Measurements from ENCODE around the gene PGS1.

Gene PGS1

DNA sequence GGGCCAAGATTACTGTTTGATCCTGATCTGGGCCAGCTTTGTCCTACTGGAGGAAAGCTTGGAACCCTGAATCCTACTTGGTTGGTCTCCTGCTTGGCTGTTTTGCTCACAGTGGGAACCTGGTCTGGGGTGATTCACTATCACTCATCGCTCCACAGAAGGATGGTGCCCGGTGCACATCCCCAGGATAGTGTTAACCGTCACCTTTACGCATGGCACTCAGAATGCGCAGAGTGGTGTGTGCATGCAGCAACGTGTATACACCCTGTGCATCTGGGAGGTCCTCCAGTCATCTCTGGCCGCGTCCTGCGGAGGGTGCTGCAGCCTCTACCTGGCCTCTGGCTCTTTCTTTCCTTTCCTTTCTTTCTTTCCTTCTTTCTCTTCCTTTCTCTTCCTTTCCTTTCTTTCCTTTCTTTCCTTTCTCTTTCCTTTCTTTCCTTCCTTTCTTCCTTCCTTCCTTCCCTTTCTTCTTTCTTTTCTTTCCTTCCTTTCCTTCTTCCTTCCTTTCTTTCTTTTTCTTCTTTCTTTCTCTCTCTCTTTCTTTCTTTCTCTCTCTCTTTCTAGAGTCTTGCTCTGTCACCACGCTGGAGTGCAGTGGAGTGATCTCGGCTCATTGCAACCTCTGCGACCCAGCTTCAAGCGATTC, 31.7 kb upstream of the PGS1 start:
- no peak for DNase-seq

DNA sequence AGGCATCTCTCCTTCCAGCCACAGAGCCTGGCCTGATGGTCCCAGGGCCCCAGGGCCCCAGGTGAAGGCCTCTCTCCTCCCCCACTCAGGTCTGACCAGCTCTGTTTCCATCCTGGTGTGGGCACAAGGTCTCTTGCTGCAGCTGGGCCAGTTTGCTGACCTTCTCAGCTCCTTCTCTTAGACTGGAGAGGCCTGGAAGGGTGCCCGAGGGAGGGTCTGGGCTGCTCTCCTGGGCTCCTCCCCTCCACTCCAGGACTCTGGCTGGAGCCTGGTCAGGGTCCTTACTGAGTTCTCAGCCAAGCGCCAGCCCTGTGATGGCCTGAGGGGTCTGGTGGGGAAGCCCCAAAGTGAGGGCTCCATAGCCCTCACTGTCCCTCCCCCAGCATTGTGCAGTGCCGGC, 31.0 kb upstream of the PGS1 start:
- no peak for DNase-seq

DNA sequence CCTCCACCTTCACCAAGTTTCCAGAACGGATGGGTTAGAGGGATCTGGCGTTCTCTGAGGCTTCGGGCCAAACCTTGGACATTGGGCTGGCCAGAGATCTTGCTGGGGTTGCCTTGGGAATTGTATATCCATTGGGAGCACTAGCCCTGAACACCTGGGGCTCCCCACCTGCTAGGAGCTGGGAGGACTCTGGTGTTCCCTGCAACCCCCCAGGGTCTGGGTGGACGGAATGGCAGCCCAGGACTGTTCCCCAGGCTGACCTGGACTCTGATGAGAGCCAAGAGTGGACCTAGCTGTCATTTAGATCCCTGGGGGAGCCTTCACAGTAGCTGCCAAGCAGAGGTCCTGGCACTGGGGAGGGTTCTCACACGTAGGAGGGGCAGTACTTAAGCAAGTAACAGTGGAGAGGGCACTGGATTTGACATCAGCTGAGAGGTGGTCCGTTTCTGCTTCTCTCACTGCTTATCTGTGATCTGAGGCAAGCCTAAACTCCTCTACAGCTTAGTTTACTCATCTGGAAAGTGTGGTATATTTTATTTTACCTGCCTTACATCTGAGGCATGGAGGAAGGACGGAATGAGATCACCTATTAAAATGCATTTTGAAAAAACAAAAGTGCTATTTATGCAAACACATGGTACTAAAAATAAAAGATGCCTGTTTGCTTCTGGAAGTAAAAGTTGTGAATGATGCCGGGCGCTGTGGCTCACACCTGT, 30.2 kb upstream of the PGS1 start:
- no peak for DNase-seq

DNA sequence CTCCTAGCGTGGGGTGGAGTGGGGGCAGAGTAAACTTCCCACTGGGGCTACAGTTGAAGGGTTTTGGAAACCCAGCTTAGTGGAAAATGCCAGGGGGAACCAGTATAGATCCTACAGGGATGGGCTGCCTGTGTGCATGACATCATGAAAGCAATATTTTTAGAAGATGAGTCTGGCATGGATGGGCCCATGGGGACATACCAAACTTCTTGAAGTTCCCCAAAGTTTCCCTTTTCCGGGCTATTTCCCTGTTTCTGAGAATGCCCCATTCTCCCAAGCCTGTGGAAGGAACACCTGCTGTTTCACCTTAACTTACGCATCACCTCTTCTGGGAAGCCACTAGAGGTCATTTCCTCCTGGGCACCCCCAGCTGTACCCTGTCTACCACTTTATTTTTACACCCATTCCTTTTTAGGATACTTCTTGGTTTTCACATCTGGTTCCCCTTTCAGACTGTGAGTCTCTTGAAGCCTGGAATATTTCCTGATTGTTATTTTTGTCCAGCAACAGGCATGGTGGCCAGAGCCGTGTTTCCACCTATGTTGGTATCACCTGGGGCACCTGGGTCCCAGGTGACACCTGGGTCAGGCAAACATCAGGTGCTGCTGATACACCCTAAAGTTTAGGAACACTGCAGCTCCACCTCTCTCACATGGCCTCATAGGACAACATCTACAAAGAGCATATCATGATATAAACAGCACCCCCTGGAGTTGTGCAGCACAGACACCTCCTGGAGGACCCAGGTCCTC, 28.4 kb upstream of the PGS1 start:
- DNase-seq: no peak

DNA sequence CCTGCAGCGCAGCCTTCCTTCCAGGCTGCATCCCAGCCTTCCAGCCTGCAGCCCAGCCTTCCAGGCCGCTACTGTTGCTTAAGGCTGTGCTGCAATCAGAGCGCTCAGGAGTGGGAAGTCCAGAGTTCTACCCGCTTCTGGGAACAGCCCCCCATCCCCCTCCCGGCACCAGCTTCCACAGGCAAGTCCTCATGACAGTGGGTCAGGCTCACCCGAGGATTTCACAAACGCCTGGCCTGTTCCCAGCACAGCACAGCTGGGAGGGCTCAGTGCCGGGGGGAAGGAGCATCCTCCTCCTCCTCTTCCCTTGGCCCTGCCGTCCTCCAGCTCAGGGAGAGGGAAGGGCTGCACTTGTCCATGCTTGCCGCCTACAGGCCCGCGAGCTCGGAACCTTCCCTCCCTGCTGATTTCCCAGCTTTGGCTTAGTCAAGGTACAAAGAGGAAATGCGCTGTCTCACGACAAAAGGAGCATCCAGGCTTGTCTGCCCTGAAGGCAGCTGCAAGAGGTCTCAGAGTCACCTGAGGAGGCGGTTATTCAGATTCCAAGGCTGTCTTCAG, 26.9 kb upstream of the PGS1 start:
- DNase-seq: peak in 54 of 56 donors; percentile 30 to 94 (median 81)

DNA sequence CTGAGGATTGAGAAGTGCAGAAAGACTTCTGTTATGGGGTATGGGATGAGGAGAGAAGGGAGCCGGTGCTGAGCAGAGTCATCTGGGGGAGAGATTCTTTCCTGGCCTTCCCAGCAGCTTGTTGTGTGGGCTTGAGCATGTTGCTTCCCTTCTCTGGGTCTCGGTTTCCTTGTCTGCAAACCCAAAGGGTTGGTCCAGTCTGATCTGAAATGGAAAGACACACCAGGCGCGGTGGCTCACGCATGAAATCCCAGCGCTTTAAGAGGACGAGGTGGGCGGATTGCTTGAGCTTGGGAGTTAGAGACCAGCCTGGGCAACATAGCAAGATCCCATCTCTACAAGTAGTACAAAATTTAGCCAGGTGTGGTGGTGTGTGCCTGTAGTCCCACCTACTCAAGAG, 24.6 kb upstream of the PGS1 start:
- DNase-seq: no peak

DNA sequence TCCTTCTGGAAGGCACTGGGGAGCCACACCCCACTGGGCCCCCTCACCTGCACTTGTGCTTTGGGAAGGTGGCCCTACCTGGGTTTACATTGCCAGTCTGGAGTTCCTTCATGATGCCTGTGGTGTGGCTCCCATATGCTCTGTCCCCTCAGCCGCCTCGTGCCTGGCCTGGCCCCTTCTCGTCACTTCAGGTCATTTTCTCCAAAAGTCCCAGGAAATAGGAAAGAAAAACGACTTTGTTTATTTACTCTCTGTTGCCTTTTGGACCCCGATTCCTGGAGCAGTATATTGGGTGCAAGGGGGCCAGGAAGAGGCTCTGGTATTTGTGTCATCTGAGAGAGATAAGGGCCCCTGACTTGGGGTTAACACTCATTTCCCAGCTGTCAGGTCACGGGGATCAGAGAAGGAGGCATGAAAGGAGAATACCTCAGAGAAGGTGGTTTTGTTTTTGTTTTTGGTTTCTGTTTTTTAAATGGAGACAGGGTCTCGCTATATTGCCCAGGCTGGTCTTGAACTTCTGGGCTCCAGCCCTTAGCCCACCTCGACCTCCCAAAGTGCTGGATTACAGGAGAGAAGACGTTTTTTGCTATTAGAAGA, 23.3 kb upstream of the PGS1 start:
- no peak for DNase-seq

DNA sequence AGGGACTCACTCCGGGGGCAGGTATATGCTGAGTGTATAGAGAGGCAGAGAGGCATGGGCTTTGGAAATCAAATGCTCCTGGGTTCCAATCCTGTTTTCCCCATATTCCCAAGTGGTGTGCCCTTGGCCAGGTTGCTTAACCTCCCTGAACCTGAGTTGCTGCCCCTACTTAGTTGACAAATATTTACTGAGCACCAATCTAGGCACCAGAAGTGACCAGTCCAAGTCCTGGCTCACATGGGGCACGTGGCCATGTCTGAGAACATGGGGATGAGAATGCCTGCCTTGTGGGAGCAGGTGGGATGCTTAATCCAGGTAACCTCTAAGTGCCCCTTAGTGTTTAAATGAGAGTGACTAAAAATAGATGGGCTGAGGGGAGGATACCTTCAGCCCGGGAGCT, 22.7 kb upstream of the PGS1 start:
- DNase-seq: no peak

DNA sequence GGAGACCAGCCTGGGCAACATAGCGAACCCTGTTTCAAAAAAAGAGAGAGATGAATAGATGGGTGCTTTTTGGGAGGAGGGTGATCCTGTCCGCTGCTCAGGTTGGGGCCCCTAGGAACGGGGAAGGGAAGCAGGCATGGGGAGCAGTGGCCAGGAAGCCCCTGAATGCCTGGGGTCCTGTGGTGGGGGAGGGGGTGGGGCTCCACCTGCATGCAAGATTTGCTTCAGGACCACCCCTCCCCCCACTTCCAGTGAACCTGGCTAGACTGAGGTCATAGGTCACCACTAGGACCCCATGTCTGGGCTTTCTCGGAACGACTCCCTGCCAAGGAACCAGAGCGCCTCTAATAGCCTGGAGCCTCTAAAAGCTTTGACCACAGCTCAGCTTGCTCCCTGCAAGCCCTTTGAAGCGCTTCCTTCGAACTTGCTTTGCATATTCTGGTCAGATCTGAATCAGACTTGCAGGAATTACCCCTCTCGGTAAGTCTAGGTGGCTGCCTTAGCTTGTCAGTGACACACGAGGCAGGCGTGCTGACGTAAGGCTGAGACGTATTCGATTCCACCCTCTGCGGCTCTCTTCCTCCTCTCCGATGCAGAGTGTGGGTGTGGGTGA, 22.2 kb upstream of the PGS1 start:
- DNase-seq: peak in 8 of 56 donors; percentile 14 to 65 (median 25)

DNA sequence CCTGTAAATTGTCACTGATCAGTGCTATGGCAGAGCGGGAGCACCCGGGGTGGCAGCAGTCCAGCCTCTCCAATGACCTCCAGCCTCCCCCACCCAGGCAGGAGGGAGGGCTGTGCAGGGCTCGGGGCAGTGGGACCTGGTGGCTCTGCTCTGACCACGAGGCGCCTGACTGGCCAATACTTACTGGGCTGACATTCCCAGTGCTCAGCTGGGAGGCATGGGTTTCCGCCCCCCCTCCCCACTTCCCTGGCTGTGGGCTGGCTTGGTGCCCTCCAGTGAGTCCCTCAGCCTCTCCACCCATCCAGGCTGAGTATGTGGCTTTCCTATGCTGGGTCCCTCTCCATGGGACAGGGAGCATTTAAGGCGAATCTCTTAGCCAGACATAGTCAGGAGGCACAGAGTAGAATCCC, 21.3 kb upstream of the PGS1 start:
- DNase-seq: peak in 28 of 56 donors; percentile 15 to 71 (median 48)

DNA sequence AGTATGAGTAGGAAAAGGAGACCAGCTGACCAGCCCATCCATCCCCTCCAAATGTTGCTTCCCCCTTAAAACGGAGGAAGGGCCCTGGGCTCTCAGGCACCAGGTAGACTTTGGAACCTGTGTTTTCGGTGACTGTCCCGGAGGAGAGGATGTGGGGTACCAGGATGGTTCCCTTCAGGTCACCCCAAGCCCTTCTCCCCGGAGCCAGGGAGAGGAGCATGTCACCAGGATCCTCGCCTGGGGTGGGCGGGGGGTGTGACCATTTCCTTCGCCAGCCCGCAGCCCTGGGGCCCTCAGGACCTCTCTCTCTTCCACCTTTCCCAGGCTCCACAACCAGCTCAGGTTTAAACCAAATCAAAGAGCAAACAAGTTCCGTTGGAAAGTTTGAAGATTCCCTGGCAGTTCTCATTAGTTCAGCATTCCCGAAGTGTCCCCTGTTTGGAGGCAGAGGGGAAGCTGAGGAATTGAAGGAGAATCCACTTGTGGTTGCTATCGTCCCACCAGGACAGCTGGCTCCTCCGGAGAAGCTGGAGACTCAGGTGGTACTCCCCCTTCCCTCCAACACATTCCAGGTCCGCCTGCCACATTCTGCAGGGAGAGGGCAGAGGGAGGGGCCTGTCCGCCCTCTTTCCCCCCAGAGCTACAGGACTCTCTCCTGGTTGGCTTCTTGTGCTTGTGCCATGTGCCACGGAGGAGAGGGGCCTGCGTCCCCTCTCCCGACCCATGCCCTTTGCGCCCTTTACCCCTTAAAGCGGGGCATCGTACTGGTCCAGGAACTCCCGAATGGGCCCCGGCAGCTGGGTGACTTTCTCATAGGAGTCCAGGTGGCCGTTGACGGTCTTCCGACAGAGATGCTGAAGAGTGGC, 20.5 kb upstream of the PGS1 start:
- no peak for DNase-seq

DNA sequence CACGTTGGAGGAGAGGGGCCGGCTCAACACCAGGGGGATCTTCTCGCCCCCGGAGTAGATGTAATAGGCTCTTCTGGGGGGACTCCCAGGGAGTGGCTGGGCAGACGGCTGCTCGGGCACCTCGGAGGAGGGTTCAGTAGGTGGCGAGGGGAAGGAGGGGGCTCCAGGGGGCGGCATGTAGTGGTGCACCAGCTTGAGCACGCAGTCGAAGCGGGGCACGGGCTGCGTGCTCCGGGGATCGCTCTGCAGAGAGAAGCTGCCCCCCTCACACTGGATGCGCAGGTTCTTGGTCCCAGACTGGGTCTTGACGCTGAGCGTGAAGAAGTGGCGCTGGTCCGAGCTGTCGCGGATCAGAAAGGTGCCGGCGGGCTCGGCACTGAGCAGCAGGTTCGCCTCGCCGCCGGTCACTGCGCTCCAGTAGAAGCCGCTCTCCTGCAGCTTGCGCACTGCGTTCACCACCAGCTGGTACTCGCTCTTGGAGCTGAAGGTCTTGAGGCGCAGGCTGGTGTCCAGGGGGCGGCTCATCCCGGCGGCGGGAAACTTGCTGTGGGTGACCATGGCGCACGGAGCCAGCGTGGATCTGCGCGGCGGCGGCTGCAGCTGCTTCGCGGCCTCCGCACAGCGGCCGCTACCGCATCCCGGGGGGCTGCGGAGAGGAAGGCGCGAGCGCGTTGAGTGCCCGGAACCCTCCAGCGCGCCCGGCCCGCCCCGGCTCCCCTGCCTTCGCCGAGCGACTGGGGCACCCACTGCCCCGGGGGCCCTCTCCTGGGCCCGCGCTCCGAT, 19.7 kb upstream of the PGS1 start:
- DNase-seq: peak in 3 of 56 donors; percentile 19 to 24 (median 21)

DNA sequence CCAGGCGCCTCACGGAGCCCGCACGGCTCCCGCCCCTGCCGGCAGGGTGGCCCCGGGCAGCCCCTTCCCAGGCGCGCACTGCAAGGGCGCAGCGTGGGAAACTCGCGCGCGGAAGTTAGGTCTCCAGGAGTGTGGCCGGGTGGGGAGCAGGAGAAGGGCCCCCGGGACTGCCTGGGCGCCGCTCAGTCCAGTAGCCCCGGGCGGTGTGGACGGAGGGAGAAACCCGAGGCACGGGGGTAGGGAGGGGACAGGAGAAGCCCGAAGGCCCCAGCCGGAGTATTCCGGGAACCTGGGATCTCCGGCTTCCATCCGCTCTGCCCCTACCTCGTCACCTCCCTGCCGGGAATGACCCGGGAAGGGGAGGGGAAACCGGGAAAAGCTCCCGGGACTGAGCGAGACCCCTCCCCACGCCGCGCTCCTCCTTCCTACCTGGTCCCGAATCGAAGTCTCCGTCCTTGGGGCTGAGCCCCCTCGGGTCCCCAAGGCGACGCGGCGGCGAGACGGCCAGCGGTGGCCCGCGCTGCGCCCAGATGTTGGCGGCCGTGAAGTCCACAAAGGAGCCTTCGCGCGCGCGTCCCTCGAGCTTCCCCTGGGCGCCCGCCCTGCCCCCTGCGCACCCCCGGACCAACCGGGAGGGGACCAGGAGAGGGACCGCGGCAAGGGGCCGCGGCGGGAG, 19.0 kb upstream of the PGS1 start:
- peak in 3 of 56 donors; percentile 15 to 56 (median 36) for DNase-seq

DNA sequence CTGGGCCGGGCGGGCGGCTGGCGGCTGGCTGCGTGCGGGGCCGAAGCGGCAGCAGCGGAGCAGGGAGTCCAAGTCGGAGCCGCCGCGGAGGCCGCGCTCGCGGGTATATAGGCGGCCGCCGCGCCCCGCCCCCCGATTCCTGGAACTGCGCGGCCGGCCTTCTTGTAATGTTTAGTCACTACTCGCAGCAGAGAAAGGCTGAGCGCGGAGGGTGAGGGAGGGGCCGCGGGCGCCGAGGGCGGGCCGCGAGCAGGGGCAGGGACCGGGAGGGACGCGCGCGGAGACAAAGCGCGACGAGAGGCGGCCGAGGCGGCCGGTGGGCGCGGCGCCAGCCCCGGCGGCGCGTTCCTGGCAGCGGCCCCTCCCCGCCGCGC, 18.5 kb upstream of the PGS1 start, which contains the start of gene SOCS3:
SOCS3 (minus strand) TSS at position 81 of the 374 bp plus-strand sequence. CDS start 982 bp downstream, outside the sequence.
- DNase-seq: peak in 52 of 56 donors; percentile 21 to 93 (median 64)

DNA sequence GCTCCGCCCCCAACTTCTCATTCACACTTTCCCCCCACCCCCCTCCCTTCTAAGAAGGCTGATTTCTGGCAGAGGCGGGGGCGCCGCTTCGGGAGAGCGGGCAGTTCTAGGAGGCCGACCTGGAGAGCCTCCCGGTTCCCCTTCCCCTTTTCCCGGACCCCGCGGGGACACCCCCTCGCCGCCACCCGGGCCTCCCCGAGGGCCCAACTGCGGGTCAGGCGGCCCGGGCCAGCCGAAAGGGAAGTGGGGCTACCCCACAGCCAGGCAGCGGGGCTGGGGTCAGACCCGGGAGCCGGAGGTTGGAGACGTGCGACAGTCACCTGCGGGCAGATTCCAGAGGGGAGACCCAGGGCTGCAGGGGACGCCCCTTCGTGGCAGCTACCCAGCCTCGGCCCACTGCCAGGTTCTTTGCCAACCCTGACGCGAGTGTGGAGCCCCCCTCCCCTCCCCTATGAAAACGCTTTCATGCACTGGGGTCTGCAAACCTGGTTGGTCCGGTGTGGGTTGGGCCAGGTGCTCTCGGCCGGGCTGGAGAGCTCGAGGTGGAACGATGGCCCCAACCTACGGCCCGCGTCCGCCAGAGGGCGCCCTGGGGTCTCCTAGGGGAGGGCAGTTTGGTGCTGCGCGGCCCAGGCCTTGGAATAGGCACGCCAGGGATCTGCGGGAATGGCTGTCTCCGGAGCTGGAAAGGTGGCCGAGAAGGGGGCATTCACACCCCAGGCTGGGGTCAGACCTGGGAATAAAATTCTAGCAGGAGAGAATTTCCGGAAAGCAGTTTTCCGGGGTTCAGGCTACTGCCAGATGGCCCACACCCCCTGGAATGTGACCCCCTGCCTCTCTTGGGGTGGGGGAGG, 17.9 kb upstream of the PGS1 start:
- peak in 50 of 56 donors; percentile 12 to 90 (median 62) for DNase-seq

DNA sequence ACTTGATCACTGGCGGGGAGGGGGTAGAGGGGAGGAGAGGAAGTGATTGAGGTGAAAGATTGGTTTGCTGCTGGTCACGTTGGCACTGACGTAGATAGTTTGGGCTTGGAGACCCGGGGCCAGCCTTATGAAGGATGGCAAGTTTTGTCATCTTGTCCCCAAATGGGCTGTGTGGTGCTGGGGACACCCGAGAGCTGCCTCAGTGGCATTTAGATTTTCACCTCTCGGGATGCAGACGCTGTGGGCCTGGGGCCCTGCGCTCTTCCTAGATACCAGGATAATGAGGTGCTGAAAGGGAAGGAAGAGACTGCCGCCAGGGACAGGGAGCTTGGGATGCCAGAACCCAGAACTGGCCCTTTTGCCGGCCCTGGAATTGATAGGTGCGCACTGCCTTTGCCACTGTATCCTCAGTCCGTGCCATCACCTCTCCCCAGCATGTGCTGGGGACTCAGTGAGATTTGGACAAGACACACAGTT, 17.2 kb upstream of the PGS1 start:
- no peak for DNase-seq

DNA sequence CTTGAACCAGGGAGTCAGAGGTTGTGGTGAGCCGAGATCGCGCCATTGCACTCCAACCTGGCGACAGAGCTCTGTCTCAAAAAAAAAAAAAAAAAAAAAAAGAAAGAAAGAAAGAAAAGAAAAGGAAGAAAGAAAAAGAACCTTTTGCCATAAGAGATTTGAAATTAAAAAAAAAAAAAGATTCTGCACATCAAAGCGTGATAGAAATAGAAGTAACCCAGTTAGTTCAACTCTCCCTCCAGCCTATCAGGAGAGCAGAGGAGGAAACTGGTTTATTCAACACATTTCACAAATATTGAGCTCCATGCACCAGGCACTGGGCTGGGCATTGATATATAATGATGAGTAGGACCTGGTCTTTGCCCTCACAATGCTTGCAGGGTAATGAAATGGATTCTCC, 16.2 kb upstream of the PGS1 start:
- DNase-seq: no peak

Data from amygdala (tissue), 56 donors.